DND-41 (cell line): ENCODE data around the gene TWIST2.

ENCODE experiments used
- ATAC-seq: fragments of 200-7000 bp; cut with Tn5 transposase; 3 replicates; pipeline ENCODE4 v1.9.1; 2021; ENCODE audit warnings: low read depth; ENCODE audit not compliant: insufficient read depth
- DNase-seq: peaks from one replicate; pipeline ENCODE4 v3.0.0-alpha.2; 2020
- H2AFZ ChIP-seq: 2 replicates; pipeline ENCODE4 v1.6.0; 2012; ENCODE audit warnings: low read depth, low read length
- H3K27ac ChIP-seq: 2 replicates; pipeline ENCODE4 v1.5.1; 2012; ENCODE audit warnings: low read length, inconsistent platforms
- H3K27me3 ChIP-seq: fragments of 200-600 bp; sonication (generic); 2 replicates; pipeline ENCODE4 v1.6.0; 2012; ENCODE audit warnings: low read length, mild to moderate bottlenecking, inconsistent platforms; ENCODE audit not compliant: insufficient read depth, poor library complexity
- H3K36me3 ChIP-seq: 2 replicates; pipeline ENCODE4 v1.5.1; 2012; ENCODE audit warnings: low read length, inconsistent platforms; ENCODE audit not compliant: insufficient read depth
- H3K4me1 ChIP-seq: 2 replicates; pipeline ENCODE4 v1.5.1; 2012; ENCODE audit warnings: mild to moderate bottlenecking, low read length; ENCODE audit not compliant: insufficient read depth
- H3K4me2 ChIP-seq: 2 replicates; pipeline ENCODE4 v1.6.0; 2012; ENCODE audit warnings: mild to moderate bottlenecking, moderate library complexity, low read length, inconsistent platforms; ENCODE audit not compliant: insufficient read depth
- H3K4me3 ChIP-seq, 2 experiments: fragments of 200-600 bp in 1 of 2; shearing (Covaris generic) in 1 of 2; 2 replicates each; pipeline ENCODE4 v1.5.1; 2012 to 2016; ENCODE audit warnings: inconsistent platforms in 2 of 2, low read length in 2 of 2, mild to moderate bottlenecking in 2 of 2, low read depth in 1 of 2, moderate library complexity in 1 of 2
- H3K79me2 ChIP-seq: 2 replicates; pipeline ENCODE4 v1.6.0; 2012; ENCODE audit warnings: low read length, inconsistent platforms; ENCODE audit not compliant: insufficient read depth
- H3K9ac ChIP-seq: 2 replicates; pipeline ENCODE4 v1.6.0; 2012; ENCODE audit warnings: low read depth, mild to moderate bottlenecking, inconsistent platforms, low read length, moderate library complexity
- H3K9me3 ChIP-seq: 2 replicates; pipeline ENCODE4 v1.5.1; 2012; ENCODE audit warnings: low read length, moderate library complexity, mild to moderate bottlenecking, inconsistent platforms; ENCODE audit not compliant: insufficient read depth, severe bottlenecking
- H4K20me1 ChIP-seq: 2 replicates; pipeline ENCODE4 v1.6.0; 2012; ENCODE audit warnings: low read length; ENCODE audit not compliant: insufficient read depth
- EZH2 ChIP-seq: IDR thresholded peaks from 3 replicates; pipeline ENCODE4 v1.6.1; 2012; ENCODE audit warnings: borderline replicate concordance, low read depth, mild to moderate bottlenecking, moderate library complexity, low read length, inconsistent platforms; ENCODE audit not compliant: severe bottlenecking
- TF ChIP-seq, protein P1 (sequence below): IDR thresholded peaks from 2 replicates; pipeline ENCODE4 v1.5.1; 2012; ENCODE audit warnings: borderline replicate concordance, low read length, moderate library complexity, mild to moderate bottlenecking; ENCODE audit not compliant: poor library complexity, severe bottlenecking; ENCODE audit errors: extremely low read depth

Gene TWIST2

DNA sequence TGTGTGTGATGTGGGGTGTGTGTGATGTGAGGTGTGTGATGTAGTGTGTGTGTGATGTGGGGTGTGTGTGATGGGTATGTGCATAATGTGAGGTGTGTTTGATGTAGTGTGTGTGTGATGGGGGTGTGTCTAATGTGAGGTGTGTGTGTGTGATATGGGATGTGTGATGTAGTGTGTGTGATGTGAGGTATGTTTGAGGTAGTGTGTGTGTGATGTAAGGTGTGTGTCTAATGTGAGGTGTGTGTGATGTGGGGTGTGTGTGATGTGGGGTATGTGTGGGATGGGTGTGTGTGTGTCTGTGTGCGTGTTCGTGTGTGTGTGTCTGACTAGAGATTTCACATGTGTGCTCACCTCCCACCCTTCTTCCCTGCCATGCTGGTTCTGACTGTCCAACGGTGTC lies 56.3 kb downstream of the TWIST2 start:
- H3K79me2 ChIP-seq: no peaks in the 10 kb centered on the region
- H2AFZ ChIP-seq: no peak overlapping the region
- no peak overlapping the region for H3K4me2 ChIP-seq

DNA sequence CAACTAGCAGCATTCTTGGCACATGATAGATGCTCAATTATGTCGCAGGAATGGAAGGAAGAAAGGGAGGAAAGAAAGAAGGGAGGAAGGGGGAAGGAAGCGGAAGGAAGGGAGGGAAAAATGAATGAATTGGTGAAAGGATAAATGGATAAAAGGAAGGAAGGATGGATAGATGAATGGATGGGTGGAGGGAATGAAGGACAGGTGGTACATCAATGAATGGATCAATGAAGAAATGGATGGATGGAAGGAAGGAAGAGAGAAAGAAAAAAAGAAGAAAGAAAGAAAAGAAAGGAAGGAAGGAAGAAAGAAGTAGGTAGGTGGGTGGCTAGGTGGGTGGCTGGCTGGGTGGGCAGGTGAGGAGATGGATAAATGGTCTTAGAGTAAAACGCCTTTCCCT lies 56.8 kb downstream of the TWIST2 start:
- TF ChIP-seq, protein P1, sequence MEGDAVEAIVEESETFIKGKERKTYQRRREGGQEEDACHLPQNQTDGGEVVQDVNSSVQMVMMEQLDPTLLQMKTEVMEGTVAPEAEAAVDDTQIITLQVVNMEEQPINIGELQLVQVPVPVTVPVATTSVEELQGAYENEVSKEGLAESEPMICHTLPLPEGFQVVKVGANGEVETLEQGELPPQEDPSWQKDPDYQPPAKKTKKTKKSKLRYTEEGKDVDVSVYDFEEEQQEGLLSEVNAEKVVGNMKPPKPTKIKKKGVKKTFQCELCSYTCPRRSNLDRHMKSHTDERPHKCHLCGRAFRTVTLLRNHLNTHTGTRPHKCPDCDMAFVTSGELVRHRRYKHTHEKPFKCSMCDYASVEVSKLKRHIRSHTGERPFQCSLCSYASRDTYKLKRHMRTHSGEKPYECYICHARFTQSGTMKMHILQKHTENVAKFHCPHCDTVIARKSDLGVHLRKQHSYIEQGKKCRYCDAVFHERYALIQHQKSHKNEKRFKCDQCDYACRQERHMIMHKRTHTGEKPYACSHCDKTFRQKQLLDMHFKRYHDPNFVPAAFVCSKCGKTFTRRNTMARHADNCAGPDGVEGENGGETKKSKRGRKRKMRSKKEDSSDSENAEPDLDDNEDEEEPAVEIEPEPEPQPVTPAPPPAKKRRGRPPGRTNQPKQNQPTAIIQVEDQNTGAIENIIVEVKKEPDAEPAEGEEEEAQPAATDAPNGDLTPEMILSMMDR: no peak
- Histone ChIP-seq H3K27ac (no peak overlapping the region), H3K36me3 (no peaks in the 10 kb centered on the region), H3K4me1 (no peaks in the 10 kb centered on the region), H3K4me2 (no peak overlapping the region), H3K79me2 (no peaks in the 10 kb centered on the region), H3K9me3 (no peaks in the 10 kb centered on the region), H3K27me3 (no peaks in the 10 kb centered on the region), H2AFZ (no peak overlapping the region), H3K4me3 (no peak overlapping the region), H4K20me1 (no peaks in the 10 kb centered on the region; the same call in 1 of the 2 replicates), H3K9ac (no peak overlapping the region)
- ATAC-seq (no peak), DNase-seq (no peak)

More for the DNA sequence above, 56.3 kb downstream of the TWIST2 start:
- Histone ChIP-seq H3K9me3 (no peaks in the 10 kb centered on the region), H3K27ac (no peak overlapping the region), H3K36me3 (no peaks in the 10 kb centered on the region), H3K27me3 (no peaks in the 10 kb centered on the region), H3K4me1 (no peaks in the 10 kb centered on the region), H3K9ac (no peak overlapping the region), H3K4me3 (no peak overlapping the region), H4K20me1 (peaks cover 2% of the 10 kb centered on the region; the same call in 1 of the 2 replicates)
- no peak for TF ChIP-seq EZH2
- TF ChIP-seq, protein P1: no peak
- ATAC-seq (no peak), DNase-seq (no peak)

DNA sequence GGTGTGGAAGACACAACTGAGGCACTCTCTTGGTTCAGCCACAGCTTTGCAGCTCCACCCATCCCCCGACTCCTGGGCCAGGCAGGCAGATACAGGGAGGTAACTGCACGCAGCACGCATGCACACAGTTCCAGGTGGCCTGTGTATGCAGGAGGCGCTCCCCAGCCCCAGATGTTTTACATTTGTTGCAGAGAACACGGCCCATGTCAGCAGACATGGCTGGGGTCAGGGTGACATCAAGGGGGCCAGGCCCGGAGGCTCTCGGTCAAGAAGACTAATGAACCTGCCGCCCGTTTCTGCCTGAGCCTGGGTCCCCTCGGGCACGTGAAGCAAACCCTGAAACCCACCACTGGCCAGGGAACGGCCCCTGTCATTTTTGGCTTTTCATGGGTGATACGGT lies 57.3 kb downstream of the TWIST2 start:
- Histone ChIP-seq H3K9ac (no peak overlapping the region), H3K27ac (no peak overlapping the region), H3K4me2 (no peak overlapping the region), H4K20me1 (no peaks in the 10 kb centered on the region; the same call in 1 of the 2 replicates), H3K79me2 (no peaks in the 10 kb centered on the region), H3K4me1 (no peaks in the 10 kb centered on the region), H3K27me3 (no peaks in the 10 kb centered on the region), H3K4me3 (no peak overlapping the region), H3K36me3 (no peaks in the 10 kb centered on the region), H3K9me3 (no peaks in the 10 kb centered on the region), H2AFZ (no peak overlapping the region)
- ATAC-seq: no peak
- TF ChIP-seq EZH2: no peak
- TF ChIP-seq, protein P1: no peak
- no peak for DNase-seq

DNA sequence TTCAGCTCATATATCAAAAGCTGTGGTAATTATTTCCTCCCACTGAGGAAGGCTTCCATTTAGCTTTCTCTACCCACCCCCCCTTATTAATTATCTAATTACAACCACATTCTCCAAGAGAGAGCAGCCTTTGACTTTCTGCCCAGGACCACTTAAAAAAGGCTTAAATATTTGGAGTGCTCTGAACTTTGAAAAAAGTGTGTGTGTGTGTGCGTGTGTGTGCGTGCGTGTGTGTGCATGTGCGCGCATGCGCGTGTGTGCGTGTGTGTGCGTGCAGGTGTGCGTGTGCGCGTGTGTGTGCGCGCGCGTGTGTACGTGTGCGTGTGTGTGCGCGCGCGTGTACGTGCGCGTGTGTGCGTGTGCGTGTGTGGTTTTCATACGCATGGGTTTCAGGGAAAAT lies 57.8 kb downstream of the TWIST2 start:
- Histone ChIP-seq H3K27ac (no peak overlapping the region), H3K4me3 (no peak overlapping the region), H3K4me2 (no peak overlapping the region), H3K27me3 (no peaks in the 10 kb centered on the region), H3K9me3 (no peaks in the 10 kb centered on the region), H3K36me3 (no peaks in the 10 kb centered on the region), H3K9ac (no peak overlapping the region), H2AFZ (no peak overlapping the region), H3K79me2 (no peaks in the 10 kb centered on the region), H4K20me1 (no peaks in the 10 kb centered on the region; the same call in 1 of the 2 replicates), H3K4me1 (no peaks in the 10 kb centered on the region)
- ATAC-seq: no peak
- TF ChIP-seq EZH2: no peak
- TF ChIP-seq, protein P1: no peak
- no peak for DNase-seq
